Stomach smooth muscle (tissue), 2 donors: Measurements from ENCODE around the gene HMGB3.

Experiments used
- H3K27ac ChIP-seq: one replicate; pipeline ENCODE4 v1.7.0; 2013; ENCODE audit warnings: mild to moderate bottlenecking, low read length, inconsistent platforms
- H3K27me3 ChIP-seq, 2 donors: one replicate each; pipeline ENCODE4 v1.7.0; 2013; ENCODE audit warnings: low read length in 2 of 2; ENCODE audit not compliant: insufficient read depth in 2 of 2, control insufficient read depth in 1 of 2
- H3K36me3 ChIP-seq, 2 donors: one replicate each; pipeline ENCODE4 v1.7.0; 2013; ENCODE audit warnings: low read length in 2 of 2; ENCODE audit not compliant: control insufficient read depth in 2 of 2, insufficient read depth in 2 of 2
- H3K4me1 ChIP-seq: one replicate; pipeline ENCODE4 v1.7.0; 2013; ENCODE audit warnings: low read length; ENCODE audit not compliant: control insufficient read depth, insufficient read depth
- H3K4me3 ChIP-seq, 2 donors: one replicate each; pipeline ENCODE4 v1.7.0; 2013; ENCODE audit warnings: low read length in 2 of 2
- H3K9ac ChIP-seq, 2 donors: one replicate each; pipeline ENCODE4 v1.7.0; 2013; ENCODE audit warnings: low read length in 2 of 2, mild to moderate bottlenecking in 1 of 2
- H3K9me3 ChIP-seq, 2 donors: one replicate each; pipeline ENCODE4 v1.7.0; 2013; ENCODE audit warnings: low read length in 2 of 2; ENCODE audit not compliant: control insufficient read depth in 2 of 2
- donor health status: healthy.
- donor health status: Pancreatic carcinoma.

Gene HMGB3

GRCh38 chrX:151004085-151004484 lies 20.9 kb downstream of the HMGB3 start:
- no peaks in the 10 kb centered on the region for H3K36me3 ChIP-seq
- no peak overlapping the region for H3K4me3 ChIP-seq

DNA sequence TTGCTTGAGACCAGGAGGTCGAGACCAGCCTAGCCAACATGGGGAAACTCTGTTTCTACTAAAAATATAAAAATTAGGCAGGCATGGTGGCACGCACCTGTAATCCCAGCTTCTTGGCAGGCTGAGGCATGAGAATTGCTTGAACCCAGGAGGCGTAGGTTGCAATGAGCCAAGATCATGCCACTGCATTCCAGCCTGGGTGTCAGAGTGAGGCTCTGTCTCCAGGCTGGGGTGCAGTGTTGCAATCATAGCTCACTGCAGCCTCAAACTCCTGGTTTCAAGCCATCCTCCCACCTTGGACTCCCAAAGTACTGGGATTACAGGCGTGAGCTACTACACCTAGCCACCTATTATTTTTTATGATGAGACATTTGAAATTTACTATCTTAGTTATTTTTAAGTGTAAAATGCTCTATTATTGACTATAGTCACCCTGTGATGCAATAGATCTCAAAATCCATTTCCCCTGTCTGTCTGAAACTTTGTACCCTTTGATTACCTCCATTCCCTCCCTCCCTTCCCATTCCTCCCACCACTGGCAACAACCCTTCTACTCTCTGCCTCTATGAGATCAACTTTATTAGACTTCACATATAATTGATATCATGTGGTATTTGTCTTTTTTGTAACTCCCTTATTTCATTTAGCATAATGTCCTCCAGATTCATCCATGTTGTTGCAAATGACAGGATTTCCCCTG lies 23.4 kb downstream of the HMGB3 start:
- H3K36me3 ChIP-seq: no peaks in the 10 kb centered on the region
- H3K4me1 ChIP-seq: no peaks in the 10 kb centered on the region
- H3K4me3 ChIP-seq: no peak overlapping the region
- no peaks in the 10 kb centered on the region for H3K9me3 ChIP-seq
- H3K27me3 ChIP-seq: no peaks in the 10 kb centered on the region
- no peak overlapping the region for H3K27ac ChIP-seq
- H3K9ac ChIP-seq: no peak overlapping the region

More at GRCh38 chrX:151004085-151004484, 20.9 kb downstream of the HMGB3 start:
- H3K4me1 ChIP-seq: no peaks in the 10 kb centered on the region
- no peaks in the 10 kb centered on the region for H3K9me3 ChIP-seq
- H3K27ac ChIP-seq: no peak overlapping the region
- no peaks in the 10 kb centered on the region for H3K27me3 ChIP-seq
- H3K9ac ChIP-seq: no peak overlapping the region

DNA sequence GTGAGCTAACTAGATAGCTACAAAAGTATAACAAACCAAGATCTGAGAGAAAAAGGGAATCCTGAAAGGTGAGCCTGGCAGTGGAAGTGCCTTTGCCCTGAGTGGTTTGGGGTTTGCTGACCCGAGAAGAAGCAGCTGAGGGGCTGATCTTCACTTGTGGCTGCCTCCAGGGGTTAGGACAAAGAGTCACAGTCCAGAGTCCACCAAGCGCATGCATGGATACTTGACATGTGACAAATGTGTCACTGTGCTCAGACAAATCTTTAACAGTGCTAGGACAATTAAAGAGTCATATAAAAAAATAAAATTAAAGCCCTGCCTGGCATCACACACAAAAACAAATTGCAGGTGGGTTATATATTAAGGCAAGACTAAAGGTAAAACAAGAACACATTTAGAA lies 26.4 kb downstream of the HMGB3 start:
- H3K27me3 ChIP-seq: peaks cover 0 to 2% of the 10 kb centered on the region in 2 donors
- no peaks in the 10 kb centered on the region for H3K9me3 ChIP-seq
- H3K4me1 ChIP-seq: no peaks in the 10 kb centered on the region
- no peak overlapping the region for H3K4me3 ChIP-seq
- no peak overlapping the region for H3K9ac ChIP-seq
- no peaks in the 10 kb centered on the region for H3K36me3 ChIP-seq
- no peak overlapping the region for H3K27ac ChIP-seq

- Histone ChIP-seq H3K27ac (no peak overlapping the region), H3K9me3 (no peaks in the 10 kb centered on the region), H3K36me3 (no peaks in the 10 kb centered on the region), H3K4me3 (no peak overlapping the region), H3K9ac (no peak overlapping the region), H3K27me3 (peaks cover 0 to 2% of the 10 kb centered on the region in 2 donors), H3K4me1 (no peaks in the 10 kb centered on the region)
Measured at GRCh38 chrX:151013164-151013743, 30.1 kb downstream of the HMGB3 start.

- peaks cover 0 to 2% of the 10 kb centered on the region in 2 donors for H3K27me3 ChIP-seq
- H3K4me3 ChIP-seq: no peak overlapping the region
- H3K36me3 ChIP-seq: no peaks in the 10 kb centered on the region
- H3K9ac ChIP-seq: no peak overlapping the region
- H3K27ac ChIP-seq: no peak overlapping the region
- no peaks in the 10 kb centered on the region for H3K9me3 ChIP-seq
- no peaks in the 10 kb centered on the region for H3K4me1 ChIP-seq
Measured at GRCh38 chrX:151015684-151016083, 32.5 kb downstream of the HMGB3 start.

GRCh38 chrX:151019856-151020255 lies 36.7 kb downstream of the HMGB3 start:
- H3K4me1 ChIP-seq: no peaks in the 10 kb centered on the region
- no peak overlapping the region for H3K4me3 ChIP-seq
- no peak overlapping the region for H3K9ac ChIP-seq
- H3K9me3 ChIP-seq: no peaks in the 10 kb centered on the region
- H3K27me3 ChIP-seq: no peaks in the 10 kb centered on the region
- no peak overlapping the region for H3K27ac ChIP-seq
- no peaks in the 10 kb centered on the region for H3K36me3 ChIP-seq

GRCh38 chrX:151030845-151031244 lies 47.7 kb downstream of the HMGB3 start:
- Histone ChIP-seq H3K4me1 (no peaks in the 10 kb centered on the region), H3K27ac (no peak overlapping the region), H3K4me3 (no peak overlapping the region), H3K9me3 (peaks cover 0 to 9% of the 10 kb centered on the region in 2 donors), H3K36me3 (no peaks in the 10 kb centered on the region), H3K27me3 (peaks cover 0 to 2% of the 10 kb centered on the region in 2 donors), H3K9ac (no peak overlapping the region)

DNA sequence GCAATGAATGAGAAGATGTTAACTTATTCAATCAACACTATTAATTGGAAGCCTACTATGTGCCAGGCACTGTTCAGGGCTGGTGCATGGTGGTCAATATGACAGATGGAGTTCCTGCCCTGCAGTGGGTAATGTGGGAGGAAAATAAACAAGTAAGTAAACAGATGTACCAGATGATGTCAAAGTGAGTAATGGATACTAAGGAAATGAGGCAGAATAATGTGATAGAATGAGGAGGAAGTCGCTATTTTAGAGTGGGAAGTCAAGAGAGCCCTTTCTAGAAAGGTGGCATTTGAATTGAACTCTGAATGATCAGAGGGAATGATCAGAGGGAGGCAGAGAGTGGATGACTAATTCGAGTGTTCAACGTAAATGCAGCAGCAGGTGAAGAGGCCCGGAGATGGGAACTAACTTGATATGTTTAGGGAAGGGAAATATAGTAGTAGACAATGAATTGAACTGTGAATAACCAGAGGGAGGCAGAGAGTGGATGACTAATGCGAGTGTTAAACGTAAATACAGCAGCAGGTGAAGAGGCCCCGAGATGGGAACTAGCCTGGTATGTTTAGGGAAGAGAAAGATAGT lies 48.3 kb downstream of the HMGB3 start:
- H3K9me3 ChIP-seq: peaks cover 0 to 9% of the 10 kb centered on the region in 2 donors
- H3K27ac ChIP-seq: no peak overlapping the region
- H3K36me3 ChIP-seq: no peaks in the 10 kb centered on the region
- no peak overlapping the region for H3K4me3 ChIP-seq
- H3K27me3 ChIP-seq: peaks cover 0 to 2% of the 10 kb centered on the region in 2 donors
- H3K9ac ChIP-seq: no peak overlapping the region
- H3K4me1 ChIP-seq: no peaks in the 10 kb centered on the region

GRCh38 chrX:151039351-151039750 lies 56.2 kb downstream of the HMGB3 start:
- Histone ChIP-seq H3K27ac (no peak overlapping the region), H3K36me3 (no peaks in the 10 kb centered on the region), H3K9ac (no peak overlapping the region), H3K4me1 (no peaks in the 10 kb centered on the region), H3K27me3 (no peaks in the 10 kb centered on the region), H3K9me3 (no peaks in the 10 kb centered on the region), H3K4me3 (no peak overlapping the region)
